GM21381 (cell line): ENCODE results near the gene FAXDC2.

Source experiments
- ATAC-seq: cut with Tn5 transposase; IDR thresholded peaks from one replicate; pipeline ENCODE4 v1.9.1; 2021; ENCODE audit warnings: mild to moderate bottlenecking, moderate library complexity; ENCODE audit not compliant: unreplicated experiment

The FAXDC2 gene

DNA sequence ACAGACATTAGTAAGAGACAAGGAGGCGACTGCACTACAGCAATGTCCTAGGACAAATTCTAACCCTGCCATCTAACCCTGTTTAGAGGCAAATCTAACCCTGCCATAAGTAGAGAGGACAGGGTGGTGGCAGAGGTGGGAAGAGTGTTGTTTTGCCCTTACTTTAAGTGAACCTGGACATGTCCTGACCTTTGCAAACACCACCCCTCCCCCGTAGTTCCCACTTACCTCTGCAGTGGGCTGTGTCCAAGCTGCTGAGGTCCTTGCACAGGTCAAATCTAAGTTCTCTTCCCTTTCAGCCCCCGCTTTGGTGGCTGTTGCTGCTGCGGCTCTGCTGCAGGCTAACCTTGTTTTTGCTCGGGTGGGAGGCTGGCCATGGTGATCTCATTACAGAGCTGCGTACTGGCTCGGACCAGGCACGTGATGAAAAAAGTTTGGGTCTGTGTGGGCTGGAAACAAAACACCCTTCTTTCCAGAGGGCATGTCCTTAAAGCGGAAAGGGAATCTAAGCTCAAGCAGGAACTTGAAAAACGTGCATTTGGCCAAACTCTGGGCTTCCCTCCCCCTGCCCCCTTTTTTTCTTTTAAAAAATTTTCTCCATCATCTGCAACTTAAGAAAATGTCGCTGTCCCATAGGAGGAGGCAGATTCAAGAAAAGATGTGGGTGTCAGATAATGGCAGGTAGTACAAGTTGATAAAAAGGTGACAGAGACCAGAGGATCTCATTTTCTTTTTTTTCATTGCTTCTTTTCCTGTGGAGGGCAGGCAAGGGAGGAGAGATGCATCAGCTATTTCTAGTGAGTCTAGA is at the start of gene FAXDC2:
Gene FAXDC2 (minus strand): TSS at position 349 of the 808 bp plus-strand sequence. CDS start 12,425 bp downstream, outside the sequence.
- ATAC-seq: no peak

GRCh38 chr5:154900066-154900465 is 49.7 kb upstream of the FAXDC2 start:
- ATAC-seq: no peak

- no peak for ATAC-seq
Measured at GRCh38 chr5:154899151-154899816, 48.9 kb upstream of the FAXDC2 start.

- no peak for ATAC-seq
Measured at GRCh38 chr5:154898210-154898609, 47.8 kb upstream of the FAXDC2 start.

DNA sequence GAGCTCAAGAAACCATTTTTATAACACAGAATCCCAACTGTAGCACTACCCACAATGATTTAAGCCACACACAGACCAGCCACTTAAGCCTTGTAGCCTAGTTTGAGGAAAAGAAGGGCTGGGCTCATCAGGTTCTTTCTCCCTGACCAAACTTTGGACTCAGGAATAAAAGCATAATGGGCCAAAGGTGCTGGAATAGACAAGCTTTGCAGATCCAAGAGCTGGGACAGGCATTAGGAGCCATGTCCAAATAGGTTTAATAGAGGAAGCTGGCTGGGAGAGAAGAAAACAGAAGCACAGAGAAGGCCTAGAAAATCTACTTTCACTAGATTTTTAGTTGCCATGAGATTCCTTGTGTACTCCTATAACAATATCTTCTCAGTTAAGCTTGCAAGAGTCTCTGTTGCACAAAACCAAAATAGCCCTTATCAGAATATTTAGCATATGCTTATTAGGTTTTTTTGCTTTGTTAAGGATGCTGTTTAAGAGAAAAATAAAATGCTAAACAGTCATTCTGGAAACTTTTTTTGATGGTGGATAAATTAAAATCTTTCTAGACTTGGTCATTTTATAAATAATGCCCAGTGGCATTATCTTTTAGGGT is 46.3 kb upstream of the FAXDC2 start:
- no peak for ATAC-seq

DNA sequence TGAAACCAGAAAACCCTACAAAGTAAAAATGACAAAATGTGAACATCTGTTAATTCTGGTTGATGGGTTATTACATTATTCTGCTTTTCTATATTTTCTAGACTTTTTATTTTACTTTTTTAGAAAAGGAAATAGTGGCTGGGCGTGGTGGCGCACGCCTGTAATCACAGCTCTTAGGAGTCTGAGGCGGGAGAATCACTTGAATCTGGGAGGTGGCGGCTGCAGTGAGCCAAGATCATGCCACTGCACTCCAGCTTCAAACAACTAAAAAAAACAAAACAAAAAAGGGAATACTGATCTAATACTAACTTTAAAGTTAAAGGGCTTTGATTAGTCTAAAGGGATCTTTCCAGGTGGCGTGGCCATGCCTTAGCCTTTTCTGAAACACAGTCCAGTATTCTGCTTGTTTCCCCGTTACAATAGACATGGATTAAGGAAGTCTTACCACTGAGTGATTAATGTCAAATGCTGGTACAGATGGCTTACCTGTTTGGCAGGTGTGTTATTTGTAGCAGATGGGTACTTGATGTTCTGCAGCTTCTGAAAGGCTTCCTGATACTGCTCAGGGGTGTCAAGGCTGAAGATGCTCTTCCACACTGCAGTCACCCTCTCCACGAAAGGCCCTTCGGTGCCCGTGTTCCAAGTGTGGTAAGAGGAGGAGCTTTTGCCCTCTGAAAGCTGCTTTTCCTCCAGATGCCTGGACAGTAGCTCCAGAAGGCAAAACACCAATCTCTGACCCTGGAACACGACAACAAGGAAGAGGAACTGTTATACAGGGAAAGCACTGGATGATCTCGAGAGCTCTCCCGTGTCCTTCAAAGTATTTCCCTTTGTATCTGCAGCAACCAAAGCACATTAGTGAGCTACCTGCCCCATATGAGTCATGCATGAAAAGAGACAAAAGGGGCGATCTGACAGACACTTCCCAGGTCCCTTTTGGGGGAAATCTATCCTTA is 45.5 kb upstream of the FAXDC2 start:
- no peak for ATAC-seq

- ATAC-seq: no peak
Measured at GRCh38 chr5:154893381-154893780, 43.0 kb upstream of the FAXDC2 start.

DNA sequence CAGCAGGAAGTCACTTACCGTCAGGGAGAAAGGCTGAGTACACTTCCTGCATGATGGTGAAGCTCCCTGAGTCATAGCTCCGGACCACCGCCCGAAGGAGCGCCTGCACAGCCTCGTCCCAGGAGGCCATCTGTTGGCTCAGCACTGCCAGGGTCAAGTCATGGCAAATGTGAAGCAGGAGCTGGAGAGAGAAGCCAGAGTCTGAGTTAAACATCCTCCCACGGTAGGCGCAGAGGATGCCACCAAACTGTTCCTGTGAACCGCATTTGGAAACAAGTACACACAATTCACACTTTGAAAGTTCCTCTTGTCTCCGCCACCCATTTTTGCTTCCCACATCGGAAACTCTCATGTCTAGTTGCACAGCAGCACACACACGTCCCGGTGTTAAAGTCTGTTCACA is 42.0 kb upstream of the FAXDC2 start:
- no peak for ATAC-seq

DNA sequence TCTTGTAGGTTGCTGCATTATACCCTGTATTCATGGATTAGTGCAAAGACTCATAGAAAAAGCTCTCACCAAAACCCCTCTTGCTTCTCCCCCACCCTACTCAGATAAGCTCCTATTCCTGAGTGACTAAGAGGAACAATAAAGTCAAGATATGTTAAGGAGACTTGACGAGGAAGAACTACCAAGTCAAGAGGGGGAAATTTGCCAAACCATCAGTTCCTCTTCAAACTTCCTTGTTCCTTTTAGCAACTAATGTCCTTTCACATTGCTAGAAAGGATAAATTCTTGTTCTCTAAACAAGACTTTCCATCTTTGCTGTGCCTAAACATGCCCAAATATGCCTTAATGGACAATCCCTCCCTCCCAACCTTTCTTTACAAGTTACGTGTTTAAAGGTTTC is 35.0 kb upstream of the FAXDC2 start:
- ATAC-seq: no peak

- no peak for ATAC-seq
Measured at GRCh38 chr5:154884424-154884823, 34.0 kb upstream of the FAXDC2 start.

- ATAC-seq: no peak
Measured at GRCh38 chr5:154881986-154882385, 31.6 kb upstream of the FAXDC2 start.

DNA sequence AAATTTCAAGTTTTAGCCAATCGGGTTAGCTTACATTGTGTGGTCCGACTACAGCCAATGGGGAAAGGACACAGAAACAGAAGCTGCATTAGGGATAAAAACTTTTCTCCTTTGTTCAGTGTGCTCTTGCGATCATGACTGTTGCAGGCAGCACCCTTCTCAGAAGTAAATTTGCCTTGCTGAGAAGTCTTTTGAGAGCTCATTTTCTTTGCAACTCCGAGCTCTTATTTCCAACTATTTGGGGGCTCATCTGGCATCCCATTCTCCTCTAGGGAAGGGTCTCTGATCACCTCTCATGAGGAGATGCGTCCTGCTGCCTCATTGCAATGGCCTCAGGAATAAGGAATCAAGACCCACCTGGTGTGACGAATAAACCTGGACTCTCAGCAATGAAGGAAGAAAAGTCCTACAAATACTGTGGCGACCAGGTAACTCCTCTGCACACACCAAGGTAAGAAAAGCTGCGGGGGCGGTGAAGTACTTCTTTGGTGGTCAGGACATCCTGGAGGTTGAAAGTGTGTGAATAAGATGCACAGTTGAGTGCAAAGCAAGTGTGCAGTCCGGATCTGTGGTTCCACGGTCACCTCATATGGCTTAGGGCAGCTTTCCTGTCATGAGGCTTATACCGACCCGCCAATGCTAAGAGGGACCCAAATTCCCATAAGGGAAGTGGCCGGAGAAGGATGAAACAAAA is 28.4 kb upstream of the FAXDC2 start:
- ATAC-seq: no peak

DNA sequence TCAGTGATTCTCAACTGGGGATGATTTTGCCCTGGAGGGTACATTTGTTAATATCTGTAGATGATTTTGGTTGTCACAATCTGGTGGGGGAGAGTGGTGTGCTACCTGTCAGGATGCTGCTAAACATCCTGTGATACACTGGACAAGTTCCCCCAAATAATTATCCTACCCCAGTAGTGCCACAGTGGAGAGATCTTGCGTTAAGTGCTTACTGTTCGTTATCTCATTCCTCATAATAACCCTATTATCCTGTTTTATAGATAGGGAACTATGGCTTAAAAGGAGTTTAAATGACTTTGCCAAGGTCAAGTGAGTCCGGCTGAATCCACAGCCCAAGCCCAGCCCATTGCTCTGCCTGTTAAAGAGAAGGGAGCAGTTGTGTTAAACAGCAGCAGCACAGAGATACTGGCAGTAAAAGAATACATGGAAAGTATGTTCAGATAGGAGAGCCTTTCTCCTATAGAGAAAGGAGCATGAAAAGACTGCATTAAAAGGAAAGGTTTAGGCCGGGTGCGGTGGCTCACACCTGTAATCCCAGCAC is 23.5 kb upstream of the FAXDC2 start:
- no peak for ATAC-seq

DNA sequence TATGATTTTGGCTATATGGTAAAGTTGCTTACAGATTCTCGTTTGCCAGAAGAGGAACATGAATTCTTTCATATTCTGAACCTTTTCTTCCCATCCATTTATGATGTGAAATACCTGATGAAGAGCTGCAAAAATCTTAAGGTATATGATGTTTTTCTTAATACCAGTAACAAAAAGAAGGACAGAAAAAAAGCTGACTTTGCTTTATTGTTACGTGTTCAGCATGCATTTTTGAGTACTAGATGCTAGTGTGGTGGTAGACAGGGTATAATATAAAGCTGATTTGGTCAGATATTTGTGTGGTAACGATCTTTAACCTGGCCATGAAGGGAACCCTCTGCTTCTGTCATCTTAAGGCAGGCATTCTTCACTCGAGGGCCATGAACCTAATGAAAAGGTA is 21.3 kb upstream of the FAXDC2 start:
- no peak for ATAC-seq

DNA sequence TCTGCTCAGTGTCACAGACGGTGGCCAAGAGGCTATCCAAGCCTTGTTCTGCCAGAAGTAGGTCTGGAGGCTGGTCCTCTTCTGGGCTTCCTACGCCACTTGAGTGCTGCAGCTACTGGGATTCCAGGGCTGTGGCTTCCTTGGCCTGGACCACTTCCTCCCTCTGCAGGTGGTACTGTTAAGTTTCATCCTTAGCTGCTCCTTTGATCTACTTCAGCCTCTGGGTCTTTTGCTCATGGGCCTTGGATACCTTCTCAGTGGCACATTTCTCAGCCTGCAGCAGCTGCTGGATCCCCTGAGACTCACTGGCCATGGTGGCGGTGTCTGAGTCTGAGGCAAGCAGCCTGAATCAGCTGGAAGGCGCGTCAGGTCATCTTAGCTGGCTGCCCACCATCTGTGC is 18.3 kb upstream of the FAXDC2 start:
- ATAC-seq: no peak

- ATAC-seq: no peak
Measured at GRCh38 chr5:154866841-154867240, 16.4 kb upstream of the FAXDC2 start.

DNA sequence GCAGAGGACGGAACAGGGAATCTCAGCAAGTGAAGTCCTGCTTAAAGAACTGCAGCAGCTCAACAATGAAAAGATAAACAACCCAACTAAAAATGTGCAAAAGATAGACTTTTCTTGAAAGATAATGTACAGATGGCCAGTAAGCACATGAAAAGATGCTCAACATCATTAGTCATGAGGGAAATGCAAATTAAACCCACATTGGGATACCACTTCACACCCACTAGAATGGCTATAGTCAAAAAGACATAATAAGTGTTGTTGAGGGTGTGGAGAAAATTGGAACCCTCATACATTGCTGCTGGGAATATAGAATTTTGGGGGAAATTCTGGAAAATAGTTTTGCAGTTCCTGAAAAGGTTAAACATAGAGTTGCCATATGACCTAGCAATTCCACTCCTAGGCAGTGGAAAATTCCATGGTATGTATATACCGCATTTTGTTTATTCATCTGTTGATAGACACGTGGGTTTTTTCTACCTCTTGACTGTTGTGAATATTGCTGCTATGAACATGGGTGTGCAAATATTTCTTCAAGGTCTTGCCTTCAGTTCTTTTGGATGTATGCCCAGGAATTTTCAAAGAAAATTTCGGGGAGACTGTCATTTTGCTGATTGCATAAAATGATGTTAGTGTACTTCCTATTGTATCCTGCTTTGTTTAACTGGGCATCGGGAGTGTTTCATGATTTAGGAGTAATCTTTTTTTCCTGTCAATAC is 15.2 kb upstream of the FAXDC2 start:
- ATAC-seq: no peak

DNA sequence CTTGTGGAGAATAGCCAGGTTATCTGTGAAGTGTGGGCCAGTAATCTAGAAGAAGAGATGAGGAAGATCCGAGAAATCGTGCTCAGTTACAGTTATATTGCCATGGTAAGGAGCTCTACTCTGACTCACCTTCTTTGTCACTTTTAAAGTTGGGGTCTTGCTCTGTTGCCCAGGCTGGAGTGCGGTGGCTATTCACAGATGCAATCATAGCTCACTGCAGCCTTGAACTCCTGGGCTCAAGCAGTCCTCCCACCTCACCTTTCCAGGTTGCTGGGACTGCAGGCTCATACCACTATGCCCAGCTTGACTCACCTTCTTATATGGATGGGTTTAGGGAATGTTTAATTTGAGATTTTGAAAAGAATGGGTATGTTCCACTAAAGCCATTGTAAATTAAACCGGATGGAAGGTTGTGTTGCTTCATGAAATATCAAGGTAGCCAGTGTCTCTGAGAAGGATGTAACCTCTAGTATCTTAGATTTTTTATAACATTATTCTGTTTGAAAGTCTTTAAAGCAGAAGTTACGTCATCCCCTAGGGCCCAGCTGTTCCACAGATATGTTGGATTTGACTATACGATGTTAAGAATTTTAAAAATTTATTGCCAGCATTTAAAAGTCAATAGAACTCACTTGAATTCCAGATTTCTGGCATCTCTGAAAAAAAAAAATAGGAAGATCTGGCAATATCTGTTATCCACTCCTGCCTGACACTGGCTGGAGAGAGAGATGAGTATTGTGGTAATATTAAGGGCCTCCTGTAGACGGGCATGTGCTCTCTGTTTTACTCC is 13.1 kb upstream of the FAXDC2 start:
- no peak for ATAC-seq

- ATAC-seq: no peak
Measured at GRCh38 chr5:154862766-154863165, 12.4 kb upstream of the FAXDC2 start.
